ENCODE data around the gene CD48.
A peak's percentile ranks its signal among the peaks of the same experiment; 100 is the strongest.

Gene CD48

GRCh38 chr1:160665330-160666078 lies 46.1 kb downstream of the CD48 start:
- H3K9me3 ChIP-seq (ENCODE audit: insufficient read depth, low read length, severe bottlenecking): peaks cover 11% of the 10 kb centered on the region
- no peaks in the 10 kb centered on the region for H3K36me3 ChIP-seq (ENCODE audit: insufficient read depth, low read length)
- no peaks in the 10 kb centered on the region for H3K27me3 ChIP-seq (ENCODE audit: insufficient read depth, low read length, poor library complexity)
- H3K4me3 ChIP-seq (ENCODE audit: low read depth in 1 of 2, low read length in 2 of 2): no peak overlapping the region
- H3K27ac ChIP-seq (ENCODE audit: low read length): peak overlapping the region; percentile 69
- H2AFZ ChIP-seq (ENCODE audit: low read depth, low read length): peak overlapping the region; percentile 62
- H3K79me2 ChIP-seq (ENCODE audit: insufficient read depth, low read length): no peaks in the 10 kb centered on the region
- peak; percentile 56 for ATAC-seq (ENCODE audit: insufficient read depth, low read depth)
- H3K4me2 ChIP-seq (ENCODE audit: insufficient read depth, low read length): peak overlapping the region; percentile 29
- peaks cover 39% of the 10 kb centered on the region for H3K4me1 ChIP-seq (ENCODE audit: insufficient read depth, low read length)
- peak; percentile 62 for DNase-seq
- H4K20me1 ChIP-seq (ENCODE audit: insufficient read depth, low read length): no peaks in the 10 kb centered on the region
- TF ChIP-seq EZH2 (IDR thresholded peaks at IDR 0.05; ENCODE audit: borderline replicate concordance, low read depth, low read length, severe bottlenecking): no peak
- TF ChIP-seq, protein P1, sequence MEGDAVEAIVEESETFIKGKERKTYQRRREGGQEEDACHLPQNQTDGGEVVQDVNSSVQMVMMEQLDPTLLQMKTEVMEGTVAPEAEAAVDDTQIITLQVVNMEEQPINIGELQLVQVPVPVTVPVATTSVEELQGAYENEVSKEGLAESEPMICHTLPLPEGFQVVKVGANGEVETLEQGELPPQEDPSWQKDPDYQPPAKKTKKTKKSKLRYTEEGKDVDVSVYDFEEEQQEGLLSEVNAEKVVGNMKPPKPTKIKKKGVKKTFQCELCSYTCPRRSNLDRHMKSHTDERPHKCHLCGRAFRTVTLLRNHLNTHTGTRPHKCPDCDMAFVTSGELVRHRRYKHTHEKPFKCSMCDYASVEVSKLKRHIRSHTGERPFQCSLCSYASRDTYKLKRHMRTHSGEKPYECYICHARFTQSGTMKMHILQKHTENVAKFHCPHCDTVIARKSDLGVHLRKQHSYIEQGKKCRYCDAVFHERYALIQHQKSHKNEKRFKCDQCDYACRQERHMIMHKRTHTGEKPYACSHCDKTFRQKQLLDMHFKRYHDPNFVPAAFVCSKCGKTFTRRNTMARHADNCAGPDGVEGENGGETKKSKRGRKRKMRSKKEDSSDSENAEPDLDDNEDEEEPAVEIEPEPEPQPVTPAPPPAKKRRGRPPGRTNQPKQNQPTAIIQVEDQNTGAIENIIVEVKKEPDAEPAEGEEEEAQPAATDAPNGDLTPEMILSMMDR (IDR thresholded peaks at IDR 0.05; ENCODE audit: borderline replicate concordance, extremely low read depth, low read length, poor library complexity, severe bottlenecking): no peak
- no peak overlapping the region; the same call in 1 of the 2 replicates for H3K9ac ChIP-seq (ENCODE audit: low read depth, low read length)

DNA sequence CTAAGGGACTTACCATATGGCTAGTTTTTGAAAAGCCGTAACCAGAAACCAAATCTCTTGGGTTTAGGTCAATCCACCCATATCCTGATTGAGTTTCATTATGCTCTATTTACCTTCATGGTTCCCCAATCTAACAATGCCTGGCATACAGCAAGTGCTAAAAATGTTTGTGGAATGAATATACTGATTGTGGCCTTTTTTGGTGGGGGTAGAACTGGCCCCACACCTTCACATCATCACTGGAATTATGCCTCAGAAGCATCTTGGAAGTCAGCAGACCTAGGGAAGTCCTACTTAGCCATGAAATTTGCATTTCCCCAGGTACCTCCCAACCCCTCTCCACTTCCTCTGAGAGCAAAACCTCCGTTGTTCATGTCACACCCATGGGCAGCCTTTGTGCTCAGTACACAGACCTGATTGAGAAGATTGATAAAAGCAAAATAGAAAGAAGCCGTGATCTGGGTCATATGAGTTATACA lies 47.0 kb downstream of the CD48 start:
- H3K4me3 ChIP-seq (ENCODE audit: low read depth in 1 of 2, low read length in 2 of 2): no peak overlapping the region
- DNase-seq: peak; percentile 29
- H2AFZ ChIP-seq (ENCODE audit: low read depth, low read length): no peak overlapping the region; the same call in 1 of the 2 replicates
- H3K27me3 ChIP-seq (ENCODE audit: insufficient read depth, low read length, poor library complexity): no peaks in the 10 kb centered on the region
- H3K27ac ChIP-seq (ENCODE audit: low read length): peak overlapping the region; percentile 69; the same call in 1 of the 2 replicates
- ATAC-seq (ENCODE audit: insufficient read depth, low read depth): peak; percentile 43; the same call in 1 of the 3 replicates
- H4K20me1 ChIP-seq (ENCODE audit: insufficient read depth, low read length): no peaks in the 10 kb centered on the region
- TF ChIP-seq, protein P1 (IDR thresholded peaks at IDR 0.05; ENCODE audit: borderline replicate concordance, extremely low read depth, low read length, poor library complexity, severe bottlenecking): no peak
- no peak for TF ChIP-seq EZH2 (IDR thresholded peaks at IDR 0.05; ENCODE audit: borderline replicate concordance, low read depth, low read length, severe bottlenecking)
- H3K9me3 ChIP-seq (ENCODE audit: insufficient read depth, low read length, severe bottlenecking): peaks cover 11% of the 10 kb centered on the region
- peaks cover 39% of the 10 kb centered on the region for H3K4me1 ChIP-seq (ENCODE audit: insufficient read depth, low read length)
- H3K79me2 ChIP-seq (ENCODE audit: insufficient read depth, low read length): no peaks in the 10 kb centered on the region
- H3K9ac ChIP-seq (ENCODE audit: low read depth, low read length): no peak overlapping the region
- no peak overlapping the region for H3K4me2 ChIP-seq (ENCODE audit: insufficient read depth, low read length)
- H3K36me3 ChIP-seq (ENCODE audit: insufficient read depth, low read length): no peaks in the 10 kb centered on the region

- Histone ChIP-seq H3K9me3 (ENCODE audit: insufficient read depth, low read length, severe bottlenecking) (no peaks in the 10 kb centered on the region), H3K4me3 (ENCODE audit: low read depth in 1 of 2, low read length in 2 of 2) (no peak overlapping the region), H3K79me2 (ENCODE audit: insufficient read depth, low read length) (no peaks in the 10 kb centered on the region), H3K27me3 (ENCODE audit: insufficient read depth, low read length, poor library complexity) (no peaks in the 10 kb centered on the region), H3K9ac (ENCODE audit: low read depth, low read length) (no peak overlapping the region), H3K27ac (ENCODE audit: low read length) (peak overlapping the region; percentile 29; the same call in 1 of the 2 replicates), H4K20me1 (ENCODE audit: insufficient read depth, low read length) (no peaks in the 10 kb centered on the region), H3K4me1 (ENCODE audit: insufficient read depth, low read length) (peaks cover 39% of the 10 kb centered on the region), H2AFZ (ENCODE audit: low read depth, low read length) (no peak overlapping the region), H3K4me2 (ENCODE audit: insufficient read depth, low read length) (no peak overlapping the region), H3K36me3 (ENCODE audit: insufficient read depth, low read length) (no peaks in the 10 kb centered on the region)
- DNase-seq: peak; percentile 22
- ATAC-seq (ENCODE audit: insufficient read depth, low read depth): 0 out of 3 replicates have a peak, but pooled peaks have one; percentile 42
- TF ChIP-seq EZH2 (IDR thresholded peaks at IDR 0.05; ENCODE audit: borderline replicate concordance, low read depth, low read length, severe bottlenecking): no peak
- TF ChIP-seq, protein P1 (IDR thresholded peaks at IDR 0.05; ENCODE audit: borderline replicate concordance, extremely low read depth, low read length, poor library complexity, severe bottlenecking): no peak
Measured at GRCh38 chr1:160662910-160663309, 48.7 kb downstream of the CD48 start.

All from DND-41 (cell line).